Measurements from ENCODE around the gene RYR1.

Gene RYR1

GRCh38 chr19:38391911-38392464, 41.5 kb upstream of the RYR1 start:
- Mint-ChIP-seq H3K4me3 (no peak overlapping the region), H3K36me3 (ENCODE audit: low read depth) (peaks cover 6% of the 10 kb centered on the region), H3K4me1 (ENCODE audit: low read depth) (peaks cover 27% of the 10 kb centered on the region), H3K9me3 (no peaks in the 10 kb centered on the region), H3K27ac (no peak overlapping the region), H3K27me3 (peaks cover 78% of the 10 kb centered on the region)
- intact Hi-C loops (cut with micrococcal nuclease), result no loop called here

GRCh38 chr19:38392707-38393308, 40.7 kb upstream of the RYR1 start:
- intact Hi-C loops (cut with micrococcal nuclease), result no loop called here
- peaks cover 86% of the 10 kb centered on the region for H3K27me3 Mint-ChIP-seq
- peaks cover 5% of the 10 kb centered on the region for H3K36me3 Mint-ChIP-seq (ENCODE audit: low read depth)
- no peak overlapping the region for H3K27ac Mint-ChIP-seq
- peaks cover 20% of the 10 kb centered on the region for H3K4me1 Mint-ChIP-seq (ENCODE audit: low read depth)
- no peak overlapping the region for H3K4me3 Mint-ChIP-seq
- H3K9me3 Mint-ChIP-seq, result no peaks in the 10 kb centered on the region

GRCh38 chr19:38394488-38394887, 39.0 kb upstream of the RYR1 start:
- no peaks in the 10 kb centered on the region for H3K36me3 Mint-ChIP-seq (ENCODE audit: low read depth)
- intact Hi-C loops (cut with micrococcal nuclease), result no loop called here

GRCh38 chr19:38395381-38396114, 37.9 kb upstream of the RYR1 start:
- intact Hi-C loops (cut with micrococcal nuclease), result no loop called here
- peaks cover 14% of the 10 kb centered on the region for H3K4me1 Mint-ChIP-seq (ENCODE audit: low read depth)
- no peak overlapping the region for H3K4me3 Mint-ChIP-seq
- H3K27ac Mint-ChIP-seq, result no peak overlapping the region
- peaks cover 89% of the 10 kb centered on the region for H3K27me3 Mint-ChIP-seq
- H3K36me3 Mint-ChIP-seq (ENCODE audit: low read depth), result no peaks in the 10 kb centered on the region
- no peaks in the 10 kb centered on the region for H3K9me3 Mint-ChIP-seq

More at GRCh38 chr19:38394488-38394887, 39.0 kb upstream of the RYR1 start:
- H3K27ac Mint-ChIP-seq, result no peak overlapping the region
- H3K4me1 Mint-ChIP-seq (ENCODE audit: low read depth), result peaks cover 14% of the 10 kb centered on the region
- no peak overlapping the region for H3K4me3 Mint-ChIP-seq
- peaks cover 89% of the 10 kb centered on the region for H3K27me3 Mint-ChIP-seq
- no peaks in the 10 kb centered on the region for H3K9me3 Mint-ChIP-seq

- no peaks in the 10 kb centered on the region for H3K9me3 Mint-ChIP-seq
Measured at GRCh38 chr19:38399081-38399480, 34.4 kb upstream of the RYR1 start.

GRCh38 chr19:38399537-38399936, 34.0 kb upstream of the RYR1 start:
- peaks cover 11% of the 10 kb centered on the region for H3K36me3 Mint-ChIP-seq (ENCODE audit: low read depth)
- H3K9me3 Mint-ChIP-seq, result no peaks in the 10 kb centered on the region
- no peak overlapping the region for H3K4me3 Mint-ChIP-seq
- intact Hi-C loops (cut with micrococcal nuclease), result no loop called here
- peaks cover 21% of the 10 kb centered on the region for H3K4me1 Mint-ChIP-seq (ENCODE audit: low read depth)
- H3K27me3 Mint-ChIP-seq, result peaks cover 54% of the 10 kb centered on the region
- H3K27ac Mint-ChIP-seq, result no peak overlapping the region

More at GRCh38 chr19:38399081-38399480, 34.4 kb upstream of the RYR1 start:
- H3K27me3 Mint-ChIP-seq, result peaks cover 59% of the 10 kb centered on the region
- H3K4me1 Mint-ChIP-seq (ENCODE audit: low read depth), result peaks cover 17% of the 10 kb centered on the region
- H3K4me3 Mint-ChIP-seq, result no peak overlapping the region
- intact Hi-C loops (cut with micrococcal nuclease), result no loop called here
- peaks cover 11% of the 10 kb centered on the region for H3K36me3 Mint-ChIP-seq (ENCODE audit: low read depth)
- H3K27ac Mint-ChIP-seq, result no peak overlapping the region

- Mint-ChIP-seq H3K4me3 (no peak overlapping the region), H3K36me3 (ENCODE audit: low read depth) (peaks cover 19% of the 10 kb centered on the region), H3K9me3 (no peaks in the 10 kb centered on the region), H3K27ac (peak overlapping the region; percentile 6), H3K27me3 (peaks cover 47% of the 10 kb centered on the region), H3K4me1 (ENCODE audit: low read depth) (peaks cover 23% of the 10 kb centered on the region)
- intact Hi-C loops (cut with micrococcal nuclease), result loop anchor here (5.0 kb wide), 4 partner anchors 42 to 532 kb away; partner anchors contain the start of genes MRPS12 and SARS2
Measured at GRCh38 chr19:38400361-38400760, 33.1 kb upstream of the RYR1 start.

GRCh38 chr19:38401148-38401547, 32.3 kb upstream of the RYR1 start:
- peaks cover 24% of the 10 kb centered on the region for H3K4me1 Mint-ChIP-seq (ENCODE audit: low read depth)
- peaks cover 27% of the 10 kb centered on the region for H3K36me3 Mint-ChIP-seq (ENCODE audit: low read depth)
- intact Hi-C loops (cut with micrococcal nuclease), result loop anchor here (5.0 kb wide), 4 partner anchors 41 to 531 kb away; partner anchors contain the start of genes MRPS12 and SARS2
- H3K4me3 Mint-ChIP-seq, result no peak overlapping the region
- no peak overlapping the region for H3K27ac Mint-ChIP-seq
- H3K9me3 Mint-ChIP-seq, result no peaks in the 10 kb centered on the region
- peaks cover 44% of the 10 kb centered on the region for H3K27me3 Mint-ChIP-seq

- Mint-ChIP-seq H3K4me1 (ENCODE audit: low read depth) (peaks cover 24% of the 10 kb centered on the region), H3K9me3 (no peaks in the 10 kb centered on the region), H3K36me3 (ENCODE audit: low read depth) (peaks cover 42% of the 10 kb centered on the region), H3K27ac (peak overlapping the region; percentile 87), H3K27me3 (peaks cover 30% of the 10 kb centered on the region), H3K4me3 (peak overlapping the region; percentile 74)
- intact Hi-C loops (cut with micrococcal nuclease), result loop anchor here (2.0 to 5.0 kb wide), 6 partner anchors 40 to 530 kb away; partner anchors contain the start of genes MRPS12 and SARS2
Measured at GRCh38 chr19:38402623-38402966, 30.9 kb upstream of the RYR1 start.

GRCh38 chr19:38402967-38403674, 30.4 kb upstream of the RYR1 start, which contains the start of gene FAM98C:
Gene FAM98C, plus strand, starts transcription at chr19:38403093. Its CDS starts 61 bp downstream, at chr19:38403154.
- Mint-ChIP-seq H3K4me3 (peak within 1 kb of the TSS; percentile 84), H3K27ac (peak within 1 kb of the TSS; percentile 87)

GRCh38 chr19:38404858-38405257, 28.6 kb upstream of the RYR1 start:
- intact Hi-C loops (cut with micrococcal nuclease), result loop anchor here (5.0 kb wide), 4 partner anchors 37 to 527 kb away; partner anchors contain the start of genes MRPS12 and SARS2
- peaks cover 34% of the 10 kb centered on the region for H3K4me1 Mint-ChIP-seq (ENCODE audit: low read depth)
- peaks cover 64% of the 10 kb centered on the region for H3K36me3 Mint-ChIP-seq (ENCODE audit: low read depth)
- peaks cover 9% of the 10 kb centered on the region for H3K27me3 Mint-ChIP-seq
- no peaks in the 10 kb centered on the region for H3K9me3 Mint-ChIP-seq
- no peak overlapping the region for H3K4me3 Mint-ChIP-seq
- H3K27ac Mint-ChIP-seq, result peak overlapping the region; percentile 87

More at GRCh38 chr19:38402967-38403674, 30.4 kb upstream of the RYR1 start, which contains the start of gene FAM98C:
- no peaks in the 10 kb centered on the region for H3K9me3 Mint-ChIP-seq
- H3K36me3 Mint-ChIP-seq (ENCODE audit: low read depth), result peaks cover 47% of the 10 kb centered on the region
- peaks cover 24% of the 10 kb centered on the region for H3K4me1 Mint-ChIP-seq (ENCODE audit: low read depth)
- peaks cover 25% of the 10 kb centered on the region for H3K27me3 Mint-ChIP-seq
- intact Hi-C loops (cut with micrococcal nuclease), result loop anchor here (1.0 to 5.0 kb wide), 7 partner anchors 39 to 529 kb away; partner anchors contain the start of genes MRPS12 and SARS2

- Mint-ChIP-seq H3K27ac (peak overlapping the region; percentile 87), H3K27me3 (peaks cover 5% of the 10 kb centered on the region), H3K4me3 (no peak overlapping the region), H3K9me3 (no peaks in the 10 kb centered on the region), H3K36me3 (ENCODE audit: low read depth) (peaks cover 69% of the 10 kb centered on the region), H3K4me1 (ENCODE audit: low read depth) (peaks cover 37% of the 10 kb centered on the region)
- intact Hi-C loops (cut with micrococcal nuclease), result no loop called here
Measured at GRCh38 chr19:38405276-38405675, 28.2 kb upstream of the RYR1 start.

GRCh38 chr19:38409631-38410133, 23.8 kb upstream of the RYR1 start:
- Mint-ChIP-seq H3K27me3 (no peaks in the 10 kb centered on the region), H3K4me1 (ENCODE audit: low read depth) (peaks cover 32% of the 10 kb centered on the region), H3K36me3 (ENCODE audit: low read depth) (peaks cover 95% of the 10 kb centered on the region), H3K4me3 (no peak overlapping the region), H3K9me3 (no peaks in the 10 kb centered on the region), H3K27ac (peak overlapping the region; percentile 40)
- intact Hi-C loops (cut with micrococcal nuclease), result no loop called here

Measured in dendritic cell treated with granulocyte-macrophage colony-stimulating factor and Interleukin-4, amounts not matched to agents 40 ng/mL and 50 ng/mL, for 4 days (primary cell).